CD8-positive, alpha-beta memory T cell (primary cell): ENCODE measurements around the gene TCN1. TPM values are rescaled to one million over a fixed set of nuclear protein-coding genes. Genes with fewer than 3 reads are reported as not detected.
"Not testable (repeated sequence)": the region's sequence is repeated elsewhere in the genome, so short reads cannot be mapped to it uniquely, and the experiment has no call there.

Experiments used
- CTCF ChIA-PET: fragments of 350-600 bp; sonication (Branson Sonifier 250); formaldehyde crosslinking; loops from one replicate; lab custom pipeline; 2021; ENCODE audit warnings: antibody characterized with exemption; lab: Charles Lee
- POLR2A ChIA-PET: fragments of 350-600 bp; sonication (Branson Sonifier 250); formaldehyde crosslinking; loops from one replicate; lab custom pipeline; 2021; ENCODE audit warnings: antibody characterized with exemption; lab: Charles Lee
- DNase-seq, 5 donors: peaks; one replicate each; pipeline versions ENCODE4 v3.0.0 to v3.0.0-alpha.2; 2020 to 2022; ENCODE audit warnings: mixed read lengths in 1 of 5
- H3K27ac ChIP-seq: one replicate; pipeline ENCODE4 v1.7.0; 2013; ENCODE audit warnings: low read depth, mild to moderate bottlenecking, low read length, moderate library complexity
- H3K27me3 ChIP-seq: 2 replicates; pipeline ENCODE4 v1.7.0; 2013; ENCODE audit warnings: low read length, mild to moderate bottlenecking; ENCODE audit not compliant: insufficient read depth, poor library complexity, severe bottlenecking
- H3K36me3 ChIP-seq: 2 replicates; pipeline ENCODE4 v1.7.0; 2013; ENCODE audit warnings: mild to moderate bottlenecking, low read length, moderate library complexity; ENCODE audit not compliant: insufficient read depth
- H3K4me1 ChIP-seq: 2 replicates; pipeline ENCODE4 v1.7.0; 2013; ENCODE audit warnings: mild to moderate bottlenecking, low read length, moderate library complexity; ENCODE audit not compliant: insufficient read depth
- H3K4me3 ChIP-seq: 2 replicates; pipeline ENCODE4 v1.7.0; 2013; ENCODE audit warnings: mild to moderate bottlenecking, low read length
- H3K9me3 ChIP-seq: 2 replicates; pipeline ENCODE4 v1.7.0; 2013; ENCODE audit warnings: mild to moderate bottlenecking, low read length
- H3K27ac Mint-ChIP-seq, 8 donors: one replicate each; pipeline ENCODE4 v1.8.0; 2020 to 2021; ENCODE audit warnings: mixed read lengths in 8 of 8, mild to moderate bottlenecking in 6 of 8, inconsistent platforms in 3 of 8, moderate library complexity in 3 of 8
- H3K27me3 Mint-ChIP-seq, 2 donors: one replicate each; pipeline ENCODE4 v1.8.0; 2020 to 2021; ENCODE audit warnings: mixed read lengths in 2 of 2, mild to moderate bottlenecking in 1 of 2, moderate library complexity in 1 of 2
- H3K36me3 Mint-ChIP-seq, 3 donors: one replicate each; pipeline ENCODE4 v1.8.0; 2020 to 2021; ENCODE audit warnings: mixed read lengths in 3 of 3, inconsistent platforms in 1 of 3, mild to moderate bottlenecking in 1 of 3
- H3K4me1 Mint-ChIP-seq, 3 donors: one replicate each; pipeline ENCODE4 v1.8.0; 2020 to 2021; ENCODE audit warnings: mixed read lengths in 3 of 3, inconsistent platforms in 1 of 3, mild to moderate bottlenecking in 1 of 3
- H3K4me3 Mint-ChIP-seq, 7 donors: one replicate each; pipeline ENCODE4 v1.8.0; 2020 to 2021; ENCODE audit warnings: mixed read lengths in 7 of 7, mild to moderate bottlenecking in 6 of 7, moderate library complexity in 4 of 7, inconsistent platforms in 2 of 7
- H3K9me3 Mint-ChIP-seq, 5 donors: one replicate each; pipeline ENCODE4 v1.8.0; 2020 to 2022; ENCODE audit warnings: mixed read lengths in 5 of 5, mild to moderate bottlenecking in 3 of 5, moderate library complexity in 2 of 5, inconsistent platforms in 1 of 5
- polyA plus RNA-seq: library from polyadenylated mRNA; unstranded; fragments of 300-500 nt; fragmentation: Illumina TruSeq; gene quantifications from one replicate; pipeline ENCODE4 v1.2.3, GENCODE V29; 2021
- total RNA-seq, 2 experiments: library from RNA; stranded (reverse); gene quantifications; one replicate each; pipeline ENCODE4 v1.2.3, GENCODE V29; 2021

The TCN1 gene
- total and polyA plus RNA-seq, 3 experiments from 2014 or later = not detected

DNA sequence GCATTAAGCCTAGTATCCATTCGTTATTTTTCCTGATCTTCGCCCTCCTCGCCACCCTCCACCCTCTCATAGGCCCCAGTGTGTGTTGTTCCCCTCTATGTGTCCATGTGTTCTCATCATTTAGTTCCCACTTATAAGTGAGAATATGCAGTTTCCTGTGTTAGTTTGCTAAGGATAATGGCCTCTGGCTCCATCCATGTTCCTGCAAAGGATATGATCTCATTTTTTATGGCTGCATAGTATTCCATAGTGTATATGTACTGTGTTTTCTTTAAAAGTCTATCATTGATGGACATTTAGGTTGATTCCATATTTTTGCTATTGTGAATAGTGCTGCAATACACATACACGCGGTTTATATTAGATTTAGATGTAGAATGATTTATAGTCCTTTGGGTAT lies 14.9 kb downstream of the TCN1 start:
- H3K27me3 ChIP-seq, H3K4me3 ChIP-seq, H3K36me3 Mint-ChIP-seq, H3K36me3 ChIP-seq, H3K9me3 ChIP-seq, H3K9me3 Mint-ChIP-seq, CTCF ChIA-PET, H3K4me1 Mint-ChIP-seq, H3K4me1 ChIP-seq, H3K4me3 Mint-ChIP-seq, DNase-seq, POLR2A ChIA-PET, H3K27ac ChIP-seq, H3K27ac Mint-ChIP-seq: not testable (repeated sequence)
- H3K27me3 Mint-ChIP-seq = peaks cover 5 to 20% of the 10 kb centered on the region in 2 donors

DNA sequence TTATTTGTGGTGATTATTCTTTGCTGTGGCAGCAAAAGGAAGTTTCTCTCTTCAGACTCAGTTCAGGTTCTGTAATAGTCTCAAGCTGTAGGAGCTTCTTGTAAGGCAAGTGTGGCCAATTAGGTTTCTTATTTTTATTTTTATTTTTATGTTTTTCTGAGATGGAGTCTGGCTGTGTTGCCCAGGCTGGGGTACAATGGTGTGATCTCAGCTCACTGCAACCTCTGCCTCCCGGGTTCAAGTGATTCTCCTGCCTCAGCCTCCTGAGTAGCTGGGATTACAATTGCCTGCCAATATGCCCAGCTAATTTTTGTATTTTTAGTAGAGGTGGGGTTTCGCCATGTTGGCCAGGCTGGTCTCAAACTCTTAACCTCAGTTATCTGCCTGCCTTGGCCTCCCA lies 16.7 kb downstream of the TCN1 start:
- H3K27ac Mint-ChIP-seq, POLR2A ChIA-PET, H3K36me3 Mint-ChIP-seq, H3K9me3 Mint-ChIP-seq, H3K27ac ChIP-seq, H3K36me3 ChIP-seq, H3K27me3 ChIP-seq, H3K4me1 Mint-ChIP-seq, H3K9me3 ChIP-seq, H3K4me1 ChIP-seq, CTCF ChIA-PET, H3K4me3 ChIP-seq, DNase-seq, H3K4me3 Mint-ChIP-seq: not testable (repeated sequence)
- H3K27me3 Mint-ChIP-seq = peaks cover 5 to 14% of the 10 kb centered on the region in 2 donors

DNA sequence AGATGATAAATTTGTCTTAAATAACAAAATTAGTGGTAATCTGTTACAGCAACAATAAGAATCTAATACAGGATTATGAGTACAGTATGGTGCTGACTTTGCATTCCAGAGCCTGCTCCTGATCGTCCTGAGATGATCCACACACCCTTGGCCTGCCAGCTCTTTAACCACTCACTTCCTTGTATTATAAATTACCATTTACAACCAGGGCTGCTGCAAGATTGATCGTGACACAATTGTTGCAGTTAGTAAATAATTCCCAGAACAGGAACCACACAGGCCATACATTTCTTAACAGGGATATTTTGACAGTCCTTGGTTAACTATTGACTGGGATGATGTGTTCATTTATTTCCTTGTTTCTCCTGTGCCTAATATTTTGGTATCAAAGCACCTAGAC lies 17.2 kb downstream of the TCN1 start:
- no peak overlapping the region for H3K27ac ChIP-seq
- Mint-ChIP-seq H3K27ac (no peak overlapping the region), H3K4me3 (no peak overlapping the region), H3K4me1 (no peaks in the 10 kb centered on the region), H3K36me3 (no peaks in the 10 kb centered on the region), H3K9me3 (no peaks in the 10 kb centered on the region), H3K27me3 (peaks cover 5 to 14% of the 10 kb centered on the region in 2 donors)
- H3K4me3 ChIP-seq = no peak overlapping the region
- no peak for DNase-seq
- no peaks in the 10 kb centered on the region for H3K4me1 ChIP-seq
- ChIA-PET CTCF (no interaction called here), POLR2A (no interaction called here)
- H3K9me3 ChIP-seq = no peaks in the 10 kb centered on the region
- H3K36me3 ChIP-seq = no peaks in the 10 kb centered on the region
- H3K27me3 ChIP-seq = no peaks in the 10 kb centered on the region

DNA sequence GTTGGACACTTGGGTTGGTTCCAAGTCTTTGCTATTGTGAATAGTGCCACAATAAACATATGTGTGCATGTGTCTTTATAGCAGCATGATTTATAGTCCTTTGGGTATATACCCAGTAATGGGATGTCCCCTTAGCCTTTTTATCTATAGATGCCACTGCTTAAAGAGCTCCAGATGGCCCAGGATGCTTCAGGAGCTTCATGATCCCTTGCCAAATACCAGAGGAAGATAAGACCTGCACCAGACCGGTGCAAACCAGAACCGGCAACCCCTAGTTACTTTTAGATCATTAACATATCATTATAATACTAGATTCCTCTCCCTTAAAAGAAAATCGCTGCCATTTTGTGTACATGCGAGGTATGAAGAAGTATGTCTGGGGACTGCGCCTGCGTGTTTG lies 17.8 kb downstream of the TCN1 start:
- H3K4me3 Mint-ChIP-seq, H3K27ac ChIP-seq, H3K4me1 Mint-ChIP-seq, H3K36me3 ChIP-seq, H3K9me3 ChIP-seq, DNase-seq, H3K27ac Mint-ChIP-seq, H3K9me3 Mint-ChIP-seq, H3K27me3 ChIP-seq, H3K4me3 ChIP-seq, H3K4me1 ChIP-seq, POLR2A ChIA-PET, H3K36me3 Mint-ChIP-seq: not testable (repeated sequence)
- CTCF ChIA-PET = interaction anchor here (1.4 kb wide), 1 partner anchor 11 kb away, joined by 3 read pairs; no protein-coding TSS in a partner anchor
- peaks cover 5 to 12% of the 10 kb centered on the region in 2 donors for H3K27me3 Mint-ChIP-seq

DNA sequence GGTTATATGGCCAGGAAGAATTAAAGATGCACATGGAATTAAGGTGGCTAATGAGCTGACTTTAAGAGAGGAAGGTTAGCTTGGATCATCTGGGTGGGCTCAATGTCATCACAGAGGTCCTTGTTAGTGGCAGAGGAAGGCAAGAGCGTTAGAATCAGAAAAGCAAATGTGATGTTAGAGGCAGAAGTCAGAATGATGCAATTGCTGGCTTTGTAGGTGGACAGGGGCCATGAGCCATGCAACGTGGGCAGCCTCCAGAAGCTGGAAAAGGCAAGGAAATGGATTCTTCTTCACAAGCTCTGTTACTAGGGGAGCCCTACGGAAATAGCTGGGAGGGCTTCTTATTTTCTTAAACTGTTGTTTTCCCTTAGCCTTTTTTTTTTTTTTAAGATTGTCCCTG lies 18.7 kb downstream of the TCN1 start:
- Mint-ChIP-seq H3K4me1 (no peaks in the 10 kb centered on the region), H3K4me3 (no peak overlapping the region), H3K27ac (no peak overlapping the region), H3K9me3 (no peaks in the 10 kb centered on the region), H3K36me3 (no peaks in the 10 kb centered on the region), H3K27me3 (peaks cover 4 to 5% of the 10 kb centered on the region in 2 donors)
- Histone ChIP-seq H3K36me3 (no peaks in the 10 kb centered on the region), H3K9me3 (no peaks in the 10 kb centered on the region), H3K27ac (no peak overlapping the region), H3K27me3 (no peaks in the 10 kb centered on the region), H3K4me1 (no peaks in the 10 kb centered on the region), H3K4me3 (no peak overlapping the region)
- DNase-seq = no peak
- ChIA-PET CTCF (interaction anchor here (1.4 kb wide), 1 partner anchor 11 kb away, joined by 3 read pairs; no protein-coding TSS in a partner anchor), POLR2A (no interaction called here)

DNA sequence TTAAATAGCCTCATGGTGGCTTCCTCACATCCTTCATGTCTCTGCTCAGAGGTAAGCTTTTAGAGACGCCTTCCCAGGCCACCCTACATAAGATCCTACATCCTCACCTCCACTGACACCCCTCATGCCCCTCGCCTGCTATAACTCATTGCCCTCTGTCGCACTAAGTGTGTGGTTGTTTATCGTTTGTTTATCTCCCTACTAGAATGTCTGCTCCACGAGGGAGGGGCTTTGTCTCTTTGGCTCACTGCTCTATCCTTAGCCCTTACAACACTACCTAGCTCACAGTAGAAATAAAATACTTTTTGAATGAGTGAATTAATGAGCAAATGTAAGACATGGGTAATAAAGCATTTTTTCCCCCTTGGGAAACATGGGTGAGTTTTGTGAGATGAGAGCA lies 19.7 kb downstream of the TCN1 start:
- H3K4me3 Mint-ChIP-seq = no peak overlapping the region
- ChIA-PET POLR2A (no interaction called here), CTCF (no interaction called here)
- Histone ChIP-seq H3K27me3 (no peaks in the 10 kb centered on the region), H3K9me3 (no peaks in the 10 kb centered on the region), H3K4me1 (no peaks in the 10 kb centered on the region), H3K4me3 (no peak overlapping the region), H3K36me3 (no peaks in the 10 kb centered on the region), H3K27ac (no peak overlapping the region)
- H3K27me3 Mint-ChIP-seq = peaks cover 0 to 3% of the 10 kb centered on the region in 2 donors
- no peaks in the 10 kb centered on the region for H3K9me3 Mint-ChIP-seq
- H3K27ac Mint-ChIP-seq = no peak overlapping the region
- DNase-seq = no peak
- no peaks in the 10 kb centered on the region for H3K4me1 Mint-ChIP-seq
- no peaks in the 10 kb centered on the region for H3K36me3 Mint-ChIP-seq

DNA sequence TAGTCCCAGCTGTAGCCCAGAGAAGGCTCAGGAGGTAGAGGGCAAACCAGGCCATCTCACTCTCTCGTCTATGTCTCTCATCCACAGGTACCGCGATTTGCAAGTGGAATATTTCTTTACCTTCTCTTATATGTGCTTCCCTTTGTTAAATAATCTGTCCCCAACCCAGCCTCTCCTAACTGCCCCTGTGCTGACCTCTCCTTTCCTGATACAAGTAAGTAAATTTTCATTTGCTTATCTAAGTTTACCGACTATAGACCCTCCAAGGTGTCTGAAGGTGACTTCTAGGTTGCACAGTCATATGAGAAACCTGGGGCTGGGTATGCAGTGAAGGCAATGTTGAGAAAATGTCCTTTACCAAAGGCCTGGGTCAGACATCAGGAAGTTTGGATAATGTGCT lies 20.9 kb downstream of the TCN1 start, which contains the start of gene CBLIF:
CBLIF (minus strand) TSS at position 101 of the 400 bp plus-strand sequence; CDS start at position 55, 46 bp downstream.
- POLR2A ChIA-PET = no interaction called here
- no peaks in the 10 kb centered on the region for H3K4me1 Mint-ChIP-seq

DNA sequence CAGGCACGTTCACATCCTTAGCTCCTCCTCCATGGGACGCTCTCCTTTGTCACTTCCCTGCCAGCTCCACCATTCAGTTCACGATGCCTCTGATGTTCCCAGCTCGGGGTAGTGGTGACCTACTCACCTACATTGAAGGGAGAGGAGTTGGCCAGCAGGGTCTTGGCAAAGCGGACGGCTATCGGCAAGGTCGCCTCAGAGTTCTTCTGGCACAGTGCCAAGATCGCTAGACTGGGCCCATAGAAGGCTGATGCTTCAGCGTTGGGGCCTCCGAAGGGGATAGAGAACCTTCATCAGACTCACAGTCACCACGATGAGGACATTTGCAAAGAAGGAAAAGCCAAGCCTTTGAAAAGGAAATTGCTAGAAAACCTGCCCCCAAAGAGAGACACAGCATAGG lies 24.0 kb downstream of the TCN1 start:
- peaks cover 3 to 5% of the 10 kb centered on the region in 2 donors for H3K27me3 Mint-ChIP-seq
- no peak overlapping the region for H3K4me3 ChIP-seq
- no peaks in the 10 kb centered on the region for H3K9me3 Mint-ChIP-seq
- H3K4me3 Mint-ChIP-seq = no peak overlapping the region
- ChIA-PET POLR2A (no interaction called here), CTCF (no interaction called here)
- H3K36me3 Mint-ChIP-seq = no peaks in the 10 kb centered on the region
- H3K36me3 ChIP-seq = no peaks in the 10 kb centered on the region
- no peak for DNase-seq
- no peaks in the 10 kb centered on the region for H3K4me1 Mint-ChIP-seq
- no peaks in the 10 kb centered on the region for H3K4me1 ChIP-seq
- H3K27ac Mint-ChIP-seq = no peak overlapping the region
- no peak overlapping the region for H3K27ac ChIP-seq
- no peaks in the 10 kb centered on the region for H3K9me3 ChIP-seq
- no peaks in the 10 kb centered on the region for H3K27me3 ChIP-seq

More for the DNA sequence above, 20.9 kb downstream of the TCN1 start, which contains the start of gene CBLIF:
- Histone ChIP-seq H3K4me1 (no peaks in the 10 kb centered on the region), H3K27ac (no peak within 1 kb of the TSS), H3K4me3 (no peak within 1 kb of the TSS), H3K36me3 (no peaks in the 10 kb centered on the region), H3K27me3 (no peaks in the 10 kb centered on the region), H3K9me3 (no peaks in the 10 kb centered on the region)
- Mint-ChIP-seq H3K27ac (peak within 1 kb of the TSS in 1 of 8 donors; percentile 11), H3K4me3 (no peak within 1 kb of the TSS), H3K9me3 (no peaks in the 10 kb centered on the region), H3K27me3 (peaks cover 0 to 3% of the 10 kb centered on the region in 2 donors), H3K36me3 (no peaks in the 10 kb centered on the region)
- no peak for DNase-seq
- CTCF ChIA-PET = no interaction called here

DNA sequence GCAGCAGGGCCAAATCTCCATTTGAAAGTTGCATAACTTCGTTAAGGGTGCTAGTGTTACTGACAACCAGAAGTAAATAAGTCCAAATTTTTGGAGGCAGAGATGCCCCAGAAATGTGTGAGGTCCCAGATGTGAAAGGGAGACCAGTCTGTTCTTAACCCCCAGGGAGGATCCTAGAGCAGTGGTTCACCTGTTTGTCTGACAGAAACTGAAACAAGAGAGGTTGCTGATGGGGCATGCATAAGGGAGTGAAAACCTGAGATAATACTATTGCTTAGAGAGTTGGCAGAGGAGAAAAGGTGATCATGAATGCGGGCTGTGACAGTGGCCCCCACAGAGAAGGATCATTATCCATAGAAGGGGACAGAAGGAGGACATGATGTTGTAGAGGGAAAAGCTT lies 24.8 kb downstream of the TCN1 start:
- H3K9me3 ChIP-seq = no peaks in the 10 kb centered on the region
- ChIA-PET CTCF (no interaction called here), POLR2A (no interaction called here)
- Mint-ChIP-seq H3K4me3 (no peak overlapping the region), H3K9me3 (no peaks in the 10 kb centered on the region), H3K27me3 (peaks cover 3 to 13% of the 10 kb centered on the region in 2 donors), H3K27ac (no peak overlapping the region), H3K4me1 (no peaks in the 10 kb centered on the region), H3K36me3 (no peaks in the 10 kb centered on the region)
- H3K4me1 ChIP-seq = no peaks in the 10 kb centered on the region
- no peaks in the 10 kb centered on the region for H3K36me3 ChIP-seq
- no peak overlapping the region for H3K4me3 ChIP-seq
- no peaks in the 10 kb centered on the region for H3K27me3 ChIP-seq
- no peak overlapping the region for H3K27ac ChIP-seq
- DNase-seq = no peak
